ENCODE data around the gene TIGD2. TPM values are rescaled to one million over a fixed set of nuclear protein-coding genes. Genes with fewer than 3 reads are reported as not detected.

The TIGD2 gene
- total RNA-seq, 1 donor from 2014 or later = 8.2 TPM

DNA sequence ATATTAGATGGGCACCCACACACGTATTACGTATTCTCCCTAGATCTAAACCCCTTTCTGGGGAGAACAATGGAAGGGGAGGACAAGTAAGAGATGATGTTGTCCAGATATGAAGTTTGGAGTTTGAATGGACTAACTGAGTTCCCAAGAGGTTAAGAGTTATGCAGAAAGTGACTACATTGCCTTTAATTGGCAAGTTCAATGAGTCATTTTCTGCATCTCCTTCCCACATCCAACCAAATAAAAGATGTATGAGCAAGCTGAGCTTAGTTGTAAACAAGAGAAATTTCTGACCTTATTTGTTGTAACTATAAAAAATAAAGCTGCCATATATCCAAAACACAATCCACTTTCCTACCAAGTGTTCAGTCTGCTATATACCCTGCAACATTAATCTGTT, 50.5 kb downstream of the TIGD2 start:
- DNase-seq (no peak), ATAC-seq (ENCODE audit: low read depth) (no peak)
- TF ChIP-seq, protein P1, sequence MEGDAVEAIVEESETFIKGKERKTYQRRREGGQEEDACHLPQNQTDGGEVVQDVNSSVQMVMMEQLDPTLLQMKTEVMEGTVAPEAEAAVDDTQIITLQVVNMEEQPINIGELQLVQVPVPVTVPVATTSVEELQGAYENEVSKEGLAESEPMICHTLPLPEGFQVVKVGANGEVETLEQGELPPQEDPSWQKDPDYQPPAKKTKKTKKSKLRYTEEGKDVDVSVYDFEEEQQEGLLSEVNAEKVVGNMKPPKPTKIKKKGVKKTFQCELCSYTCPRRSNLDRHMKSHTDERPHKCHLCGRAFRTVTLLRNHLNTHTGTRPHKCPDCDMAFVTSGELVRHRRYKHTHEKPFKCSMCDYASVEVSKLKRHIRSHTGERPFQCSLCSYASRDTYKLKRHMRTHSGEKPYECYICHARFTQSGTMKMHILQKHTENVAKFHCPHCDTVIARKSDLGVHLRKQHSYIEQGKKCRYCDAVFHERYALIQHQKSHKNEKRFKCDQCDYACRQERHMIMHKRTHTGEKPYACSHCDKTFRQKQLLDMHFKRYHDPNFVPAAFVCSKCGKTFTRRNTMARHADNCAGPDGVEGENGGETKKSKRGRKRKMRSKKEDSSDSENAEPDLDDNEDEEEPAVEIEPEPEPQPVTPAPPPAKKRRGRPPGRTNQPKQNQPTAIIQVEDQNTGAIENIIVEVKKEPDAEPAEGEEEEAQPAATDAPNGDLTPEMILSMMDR (IDR thresholded peaks at IDR 0.05) = no peak
- H3K36me3 Mint-ChIP-seq (ENCODE audit: low read depth) = no peaks in the 10 kb centered on the region
- H3K9me3 Mint-ChIP-seq = no peaks in the 10 kb centered on the region
- H3K27me3 Mint-ChIP-seq = peaks cover 3% of the 10 kb centered on the region
- ChIA-PET CTCF (interaction anchor here (0.7 kb wide), 1 partner anchor 737 kb away, joined by 3 read pairs; no protein-coding TSS in a partner anchor), POLR2A (no interaction called here)
- no peak overlapping the region for H3K4me3 Mint-ChIP-seq
- intact Hi-C loops (cut with micrococcal nuclease) = no loop called here
- no peaks in the 10 kb centered on the region for H3K4me1 Mint-ChIP-seq
- no peak overlapping the region for H3K27ac Mint-ChIP-seq

DNA sequence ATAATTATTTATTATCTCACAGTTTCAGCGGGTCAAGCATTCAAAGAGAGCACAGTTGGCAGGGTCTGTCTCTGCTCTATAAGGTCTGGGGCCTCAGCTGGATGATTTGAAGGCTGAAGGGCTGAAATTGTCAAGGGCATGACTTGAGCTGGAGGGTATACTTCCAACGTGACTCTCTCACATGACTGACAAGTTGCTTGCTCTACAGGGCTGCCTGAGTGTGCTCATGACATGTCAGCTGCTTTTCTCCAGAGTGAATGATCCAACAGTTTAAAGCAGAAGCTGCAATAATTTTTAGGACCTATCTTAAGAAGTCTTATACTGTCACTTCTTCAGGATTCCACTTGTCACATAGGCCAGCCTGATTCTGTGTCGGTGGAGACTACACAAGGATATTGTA, 51.2 kb downstream of the TIGD2 start:
- CTCF ChIA-PET = interaction anchor here (1.4 kb wide), 1 partner anchor 10 kb away, joined by 3 read pairs; no protein-coding TSS in a partner anchor
- peaks cover 3% of the 10 kb centered on the region for H3K27me3 Mint-ChIP-seq

GRCh38 chr4:89162987-89163386, 51.7 kb downstream of the TIGD2 start:
- ATAC-seq (ENCODE audit: low read depth) (no peak), DNase-seq (no peak)
- intact Hi-C loops (cut with micrococcal nuclease) = no loop called here
- no peak overlapping the region for H3K27ac Mint-ChIP-seq
- no peaks in the 10 kb centered on the region for H3K36me3 Mint-ChIP-seq (ENCODE audit: low read depth)
- POLR2A ChIA-PET = no interaction called here
- no peaks in the 10 kb centered on the region for H3K4me1 Mint-ChIP-seq
- CTCF ChIA-PET = interaction anchor here (1.4 kb wide), 1 partner anchor 11 kb away, joined by 3 read pairs; no protein-coding TSS in a partner anchor
- no peak overlapping the region for H3K4me3 Mint-ChIP-seq
- peaks cover 3% of the 10 kb centered on the region for H3K27me3 Mint-ChIP-seq
- H3K9me3 Mint-ChIP-seq = no peaks in the 10 kb centered on the region
- TF ChIP-seq, protein P1 (IDR thresholded peaks at IDR 0.05) = no peak

More for the DNA sequence above, 51.2 kb downstream of the TIGD2 start:
- DNase-seq (no peak), ATAC-seq (ENCODE audit: low read depth) (no peak)
- TF ChIP-seq, protein P1 (IDR thresholded peaks at IDR 0.05) = no peak
- H3K4me1 Mint-ChIP-seq = no peaks in the 10 kb centered on the region
- no peak overlapping the region for H3K4me3 Mint-ChIP-seq
- no peaks in the 10 kb centered on the region for H3K36me3 Mint-ChIP-seq (ENCODE audit: low read depth)
- intact Hi-C loops (cut with micrococcal nuclease) = no loop called here
- POLR2A ChIA-PET = no interaction called here
- no peaks in the 10 kb centered on the region for H3K9me3 Mint-ChIP-seq
- no peak overlapping the region for H3K27ac Mint-ChIP-seq

DNA sequence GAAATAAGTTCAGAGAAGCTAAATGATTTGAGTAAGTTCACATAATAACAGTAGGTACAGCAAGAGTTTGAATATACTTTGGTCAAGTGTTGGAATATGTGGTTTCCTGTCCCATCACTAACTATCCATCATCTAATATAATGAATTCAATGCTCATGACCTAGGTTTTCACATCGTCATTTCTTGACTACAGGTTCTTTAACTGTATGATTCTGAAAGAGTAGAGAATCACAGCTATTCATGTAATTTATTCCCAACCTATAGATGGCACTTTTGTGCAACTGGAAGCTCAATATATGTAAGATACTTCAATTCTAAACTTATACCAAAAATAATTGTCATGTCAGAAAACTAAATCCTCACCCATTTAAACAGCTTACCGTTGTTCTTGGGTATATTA, 53.1 kb downstream of the TIGD2 start:
- DNase-seq (no peak), ATAC-seq (ENCODE audit: low read depth) (no peak)
- intact Hi-C loops (cut with micrococcal nuclease) = no loop called here
- TF ChIP-seq, protein P1 (IDR thresholded peaks at IDR 0.05) = no peak
- no peaks in the 10 kb centered on the region for H3K36me3 Mint-ChIP-seq (ENCODE audit: low read depth)
- no peak overlapping the region for H3K4me3 Mint-ChIP-seq
- CTCF ChIA-PET = no interaction called here
- H3K9me3 Mint-ChIP-seq = no peaks in the 10 kb centered on the region
- POLR2A ChIA-PET = no interaction called here
- no peak overlapping the region for H3K27ac Mint-ChIP-seq
- no peaks in the 10 kb centered on the region for H3K4me1 Mint-ChIP-seq
- H3K27me3 Mint-ChIP-seq = peaks cover 3% of the 10 kb centered on the region

Other genes with a start within 250 kb of the TIGD2 start
- 2.4 and 2.7 TPM in 2 replicates for gene FAM13A, start 54.3 kb upstream of the TIGD2 start, total RNA-seq
- 1.8 and 1.9 TPM in 2 replicates for gene GPRIN3, start 196.3 kb downstream of the TIGD2 start, total RNA-seq

Measured in activated B cell treated with CpG ODN at 0.5 μM for 24 hours (primary cell).